Measurements from ENCODE around the gene KCNJ14.

KCNJ14 gene

GRCh38 chr19:48443731-48444128 is 11.6 kb upstream of the KCNJ14 start:
- H3K4me1 ChIP-seq (ENCODE audit: control insufficient read depth in 1 of 2, insufficient read depth in 2 of 2, low read length in 2 of 2): peaks cover 11 to 13% of the 10 kb centered on the region in 2 experiments
- H4K91ac ChIP-seq (ENCODE audit: low read depth, low read length): peak overlapping the region; percentile 18
- H3K9me3 ChIP-seq (ENCODE audit: insufficient read depth, low read depth, low read length): no peaks in the 10 kb centered on the region
- no peak overlapping the region for H4K8ac ChIP-seq (ENCODE audit: low read depth, low read length)
- DNase-seq: no peak
- no peak overlapping the region for H3K4ac ChIP-seq (ENCODE audit: low read depth, low read length)
- no peak overlapping the region for H2AK5ac ChIP-seq (ENCODE audit: low read length)
- WGBS (ENCODE audit: extremely low coverage, insufficient coverage, insufficient read length): no CpG with 5 or more reads among the region's 45 CpGs
- H3K23ac ChIP-seq (ENCODE audit: low read length): no peak overlapping the region
- H3K79me2 ChIP-seq (ENCODE audit: control insufficient read depth, insufficient read depth, low read length, poor library complexity): peaks cover 2% of the 10 kb centered on the region
- no peak overlapping the region for H2BK12ac ChIP-seq (ENCODE audit: low read length)
- no peak overlapping the region for H2BK120ac ChIP-seq (ENCODE audit: insufficient read depth, low read length, poor library complexity)
- no peak overlapping the region for H3K4me2 ChIP-seq (ENCODE audit: low read length)
- H4K12ac ChIP-seq (ENCODE audit: low read depth, low read length): no peak overlapping the region
- H3K27ac ChIP-seq (ENCODE audit: low read depth, low read length): no peak overlapping the region
- no peak overlapping the region for H3K14ac ChIP-seq (ENCODE audit: low read length)
- H2BK5ac ChIP-seq (ENCODE audit: low read depth, low read length, poor library complexity): no peak overlapping the region
- H3K18ac ChIP-seq (ENCODE audit: low read length): no peak overlapping the region
- peaks cover 13 to 15% of the 10 kb centered on the region in 2 experiments for H3K36me3 ChIP-seq (ENCODE audit: control insufficient read depth in 1 of 2, insufficient read depth in 2 of 2, low read length in 2 of 2)
- no peak overlapping the region for H3K4me3 ChIP-seq (ENCODE audit: low read depth, low read length)
- H3K79me1 ChIP-seq (ENCODE audit: low read length): peaks cover 6% of the 10 kb centered on the region
- H3K9ac ChIP-seq (ENCODE audit: low read length): no peak overlapping the region
- H2AFZ ChIP-seq (ENCODE audit: insufficient read depth, low read length, poor library complexity): no peak overlapping the region
- H3K27me3 ChIP-seq (ENCODE audit: insufficient read depth, low read length): no peaks in the 10 kb centered on the region

DNA sequence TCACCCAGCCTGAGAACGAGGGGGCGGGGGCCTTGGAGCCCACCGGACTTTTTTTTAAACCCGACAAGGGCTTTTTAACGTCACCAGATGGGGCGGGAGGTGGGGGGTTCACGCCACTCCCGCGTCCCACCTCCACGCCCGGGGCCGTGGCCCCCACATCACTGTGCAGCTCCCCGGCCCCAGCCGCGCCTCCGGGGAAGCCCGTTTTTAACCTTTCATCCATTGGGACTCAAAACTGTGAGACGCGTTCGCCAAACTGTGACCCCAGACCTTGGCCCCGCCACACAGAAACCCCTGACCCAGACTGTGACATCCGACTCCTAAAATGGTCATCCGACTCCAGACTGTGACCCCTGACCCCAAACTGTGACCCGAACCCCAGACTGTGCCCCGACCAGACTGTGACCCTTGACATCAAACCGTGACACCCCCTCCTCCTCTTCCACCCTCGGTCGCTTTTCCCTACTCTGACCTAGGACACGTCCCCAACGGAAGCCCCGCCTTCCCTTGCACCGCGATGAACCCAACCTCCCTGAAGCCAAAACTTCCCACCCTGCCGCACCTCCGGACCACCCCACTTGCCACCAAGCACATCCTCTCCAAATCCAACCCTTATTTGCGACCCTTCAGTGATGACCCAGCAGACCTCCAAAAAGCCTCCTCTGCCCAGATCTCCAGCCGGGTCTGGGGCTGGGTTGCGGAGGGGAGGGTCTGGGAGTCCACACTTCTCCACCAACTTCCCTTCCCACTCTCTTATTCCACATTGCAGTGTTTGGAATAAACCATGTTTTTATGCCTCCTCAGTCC is 11.0 kb upstream of the KCNJ14 start:
- peaks cover 11 to 13% of the 10 kb centered on the region in 2 experiments for H3K4me1 ChIP-seq (ENCODE audit: control insufficient read depth in 1 of 2, insufficient read depth in 2 of 2, low read length in 2 of 2)
- no peak overlapping the region for H2BK5ac ChIP-seq (ENCODE audit: low read depth, low read length, poor library complexity)
- H4K8ac ChIP-seq (ENCODE audit: low read depth, low read length): peak overlapping the region; percentile 4
- no peak for DNase-seq
- H2AK5ac ChIP-seq (ENCODE audit: low read length): peak overlapping the region; percentile 71
- H3K4ac ChIP-seq (ENCODE audit: low read depth, low read length): peak overlapping the region; percentile 44
- no peak overlapping the region for H2BK120ac ChIP-seq (ENCODE audit: insufficient read depth, low read length, poor library complexity)
- H3K79me1 ChIP-seq (ENCODE audit: low read length): peaks cover 6% of the 10 kb centered on the region
- no peaks in the 10 kb centered on the region for H3K27me3 ChIP-seq (ENCODE audit: insufficient read depth, low read length)
- H3K14ac ChIP-seq (ENCODE audit: low read length): peak overlapping the region; percentile 11
- no peaks in the 10 kb centered on the region for H3K9me3 ChIP-seq (ENCODE audit: insufficient read depth, low read depth, low read length)
- H3K4me2 ChIP-seq (ENCODE audit: low read length): no peak overlapping the region
- no peak overlapping the region for H3K4me3 ChIP-seq (ENCODE audit: low read depth, low read length)
- H3K23ac ChIP-seq (ENCODE audit: low read length): no peak overlapping the region
- H2BK12ac ChIP-seq (ENCODE audit: low read length): peak overlapping the region; percentile 74
- peak overlapping the region; percentile 8 for H3K27ac ChIP-seq (ENCODE audit: low read depth, low read length)
- H3K9ac ChIP-seq (ENCODE audit: low read length): no peak overlapping the region
- H3K36me3 ChIP-seq (ENCODE audit: control insufficient read depth in 1 of 2, insufficient read depth in 2 of 2, low read length in 2 of 2): peaks cover 17 to 19% of the 10 kb centered on the region in 2 experiments
- peaks cover 2% of the 10 kb centered on the region for H3K79me2 ChIP-seq (ENCODE audit: control insufficient read depth, insufficient read depth, low read length, poor library complexity)
- H2AFZ ChIP-seq (ENCODE audit: insufficient read depth, low read length, poor library complexity): peak overlapping the region; percentile 1
- peak overlapping the region; percentile 65 for H4K91ac ChIP-seq (ENCODE audit: low read depth, low read length)
- H4K12ac ChIP-seq (ENCODE audit: low read depth, low read length): peak overlapping the region; percentile 23
- H3K18ac ChIP-seq (ENCODE audit: low read length): no peak overlapping the region
- WGBS (ENCODE audit: extremely low coverage, insufficient coverage, insufficient read length): no CpG with 5 or more reads among the region's 38 CpGs

GRCh38 chr19:48444936-48445200 is 10.5 kb upstream of the KCNJ14 start:
- H3K4me3 ChIP-seq (ENCODE audit: low read depth, low read length): no peak overlapping the region
- H3K27ac ChIP-seq (ENCODE audit: low read depth, low read length): peak overlapping the region; percentile 8
- H4K12ac ChIP-seq (ENCODE audit: low read depth, low read length): peak overlapping the region; percentile 23

DNA sequence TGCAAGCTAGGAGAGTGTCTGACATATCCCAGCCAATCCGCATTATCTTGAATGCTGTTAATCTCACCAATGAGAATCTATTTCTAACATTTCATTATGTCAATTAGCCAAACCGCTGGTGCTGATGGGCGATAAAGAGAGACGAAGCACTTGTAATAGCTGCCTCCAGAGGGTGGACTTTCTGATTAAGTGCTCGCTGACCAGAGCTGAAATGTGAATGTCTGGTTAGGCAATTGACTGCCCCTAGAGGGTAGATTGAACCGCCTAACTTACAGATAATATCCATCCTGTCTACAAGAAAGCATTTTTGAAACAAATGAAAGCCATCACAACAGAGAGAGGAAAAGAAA is 10.1 kb upstream of the KCNJ14 start:
- Histone ChIP-seq H3K18ac (ENCODE audit: low read length) (no peak overlapping the region), H4K8ac (ENCODE audit: low read depth, low read length) (peak overlapping the region; percentile 69), H3K9me3 (ENCODE audit: insufficient read depth, low read depth, low read length) (no peaks in the 10 kb centered on the region), H2BK120ac (ENCODE audit: insufficient read depth, low read length, poor library complexity) (no peak overlapping the region), H3K36me3 (ENCODE audit: control insufficient read depth in 1 of 2, insufficient read depth in 2 of 2, low read length in 2 of 2) (peaks cover 26 to 28% of the 10 kb centered on the region in 2 experiments), H3K14ac (ENCODE audit: low read length) (peak overlapping the region; percentile 8), H3K27ac (ENCODE audit: low read depth, low read length) (peak overlapping the region; percentile 49), H2BK5ac (ENCODE audit: low read depth, low read length, poor library complexity) (no peak overlapping the region), H4K91ac (ENCODE audit: low read depth, low read length) (no peak overlapping the region), H3K9ac (ENCODE audit: low read length) (no peak overlapping the region), H3K79me2 (ENCODE audit: control insufficient read depth, insufficient read depth, low read length, poor library complexity) (peaks cover 2% of the 10 kb centered on the region), H2AK5ac (ENCODE audit: low read length) (no peak overlapping the region), H2AFZ (ENCODE audit: insufficient read depth, low read length, poor library complexity) (peak overlapping the region; percentile 67), H3K4ac (ENCODE audit: low read depth, low read length) (peak overlapping the region; percentile 56), H3K4me2 (ENCODE audit: low read length) (peak overlapping the region; percentile 82), H3K79me1 (ENCODE audit: low read length) (peaks cover 6% of the 10 kb centered on the region), H3K23ac (ENCODE audit: low read length) (no peak overlapping the region), H3K4me3 (ENCODE audit: low read depth, low read length) (no peak overlapping the region), H2BK12ac (ENCODE audit: low read length) (no peak overlapping the region), H3K27me3 (ENCODE audit: insufficient read depth, low read length) (no peaks in the 10 kb centered on the region), H4K12ac (ENCODE audit: low read depth, low read length) (peak overlapping the region; percentile 51), H3K4me1 (ENCODE audit: control insufficient read depth in 1 of 2, insufficient read depth in 2 of 2, low read length in 2 of 2) (peaks cover 11 to 13% of the 10 kb centered on the region in 2 experiments)
- WGBS (ENCODE audit: extremely low coverage, insufficient coverage, insufficient read length): no CpG with 5 or more reads among the region's 6 CpGs
- peak; percentile 77 to 91 for DNase-seq

More at GRCh38 chr19:48444936-48445200, 10.5 kb upstream of the KCNJ14 start:
- Histone ChIP-seq H2BK5ac (ENCODE audit: low read depth, low read length, poor library complexity) (no peak overlapping the region), H3K4ac (ENCODE audit: low read depth, low read length) (no peak overlapping the region), H3K9me3 (ENCODE audit: insufficient read depth, low read depth, low read length) (no peaks in the 10 kb centered on the region), H3K36me3 (ENCODE audit: control insufficient read depth in 1 of 2, insufficient read depth in 2 of 2, low read length in 2 of 2) (peaks cover 23 to 24% of the 10 kb centered on the region in 2 experiments), H2BK12ac (ENCODE audit: low read length) (peak overlapping the region; percentile 74), H2BK120ac (ENCODE audit: insufficient read depth, low read length, poor library complexity) (no peak overlapping the region), H2AK5ac (ENCODE audit: low read length) (peak overlapping the region; percentile 71), H3K4me1 (ENCODE audit: control insufficient read depth in 1 of 2, insufficient read depth in 2 of 2, low read length in 2 of 2) (peaks cover 11 to 13% of the 10 kb centered on the region in 2 experiments), H3K14ac (ENCODE audit: low read length) (peak overlapping the region; percentile 11), H3K18ac (ENCODE audit: low read length) (no peak overlapping the region), H3K4me2 (ENCODE audit: low read length) (peak overlapping the region; percentile 82), H2AFZ (ENCODE audit: insufficient read depth, low read length, poor library complexity) (peak overlapping the region; percentile 67), H3K79me2 (ENCODE audit: control insufficient read depth, insufficient read depth, low read length, poor library complexity) (peaks cover 2% of the 10 kb centered on the region), H3K79me1 (ENCODE audit: low read length) (peaks cover 6% of the 10 kb centered on the region), H3K9ac (ENCODE audit: low read length) (no peak overlapping the region), H3K27me3 (ENCODE audit: insufficient read depth, low read length) (no peaks in the 10 kb centered on the region), H4K91ac (ENCODE audit: low read depth, low read length) (peak overlapping the region; percentile 65), H4K8ac (ENCODE audit: low read depth, low read length) (peak overlapping the region; percentile 4), H3K23ac (ENCODE audit: low read length) (no peak overlapping the region)
- WGBS (ENCODE audit: extremely low coverage, insufficient coverage, insufficient read length): no CpG with 5 or more reads among the region's 3 CpGs
- DNase-seq: no peak

Measured in trophoblast cell (in vitro differentiated cells and primary cell).